Endothelial cell of umbilical vein (primary cell): ENCODE data around the gene PAM16. TPM values are rescaled to one million over a fixed set of nuclear protein-coding genes. Genes with fewer than 3 reads are reported as not detected.

Experiments used
- BruUV-seq: library from RNA; stranded (reverse); fragments of 400-500 nt; replicated peaks from 2 replicates; lab custom pipeline; 2021; lab: Mats Ljungman, UMichigan
- CTCF ChIA-PET: fragments of 300-600, 350-600 bp; sonication (Branson Sonifier 250); formaldehyde crosslinking; loops from one replicate; lab custom pipeline; 2021; ENCODE audit warnings: antibody characterized with exemption, inconsistent platforms; lab: Charles Lee
- POLR2A ChIA-PET: fragments of 300-600, 350-600 bp; sonication (Branson Sonifier 250); formaldehyde crosslinking; loops from one replicate; lab custom pipeline; 2021; ENCODE audit warnings: antibody characterized with exemption, inconsistent platforms; lab: Charles Lee
- DNase-seq: peaks from one replicate; pipeline ENCODE4 v3.0.0-alpha.2; 2011; ENCODE audit warnings: low read depth, low spot score
- FAIRE-seq: peaks from 2 replicates; lab custom pipeline; 2011; peaks lifted over from hg19 to GRCh38; lab: Jason Lieb, UNC
- H2AFZ ChIP-seq: 2 replicates; pipeline ENCODE4 v1.6.0; 2012; ENCODE audit warnings: low read depth, low read length, control low read depth, inconsistent platforms
- H3K27ac ChIP-seq: 2 replicates; pipeline ENCODE4 v1.5.1; 2011; ENCODE audit warnings: low read depth, mild to moderate bottlenecking, control low read depth, low read length, moderate library complexity; ENCODE audit not compliant: insufficient read depth
- H3K27me3 ChIP-seq, 2 experiments: 2 replicates each; pipeline versions ENCODE4 v1.6.0 to v1.6.1; 2011; ENCODE audit warnings: low read length in 2 of 2, mixed read lengths in 1 of 2; ENCODE audit not compliant: control insufficient read depth in 2 of 2, insufficient read depth in 2 of 2
- H3K36me3 ChIP-seq, 2 experiments: 2 replicates in 1 of 2; 3 replicates in 1 of 2; pipeline ENCODE4 v1.5.1; 2011; ENCODE audit warnings: low read length in 2 of 2, mild to moderate bottlenecking in 1 of 2, moderate library complexity in 1 of 2; ENCODE audit not compliant: control insufficient read depth in 2 of 2, insufficient read depth in 2 of 2; ENCODE audit errors: extremely low read depth in 1 of 2
- H3K4me1 ChIP-seq: 3 replicates; pipeline ENCODE4 v1.5.1; 2011; ENCODE audit warnings: mild to moderate bottlenecking, low read length; ENCODE audit not compliant: control insufficient read depth, insufficient read depth; ENCODE audit errors: extremely low read depth
- H3K4me2 ChIP-seq: 2 replicates; pipeline ENCODE4 v1.6.1; 2011; ENCODE audit warnings: low read length, control low read depth, mixed read lengths; ENCODE audit not compliant: insufficient read depth
- H3K4me3 ChIP-seq, 3 experiments: fragments of 200-600 bp in 1 of 3; sonication (generic), shearing (Covaris generic) in 1 of 3; replicated peaks in 1 of 3; 2 replicates each; pipeline ENCODE4 v1.5.1; 2011 to 2016; ENCODE audit warnings: control low read depth in 3 of 3, low read length in 3 of 3, mild to moderate bottlenecking in 2 of 3, inconsistent platforms in 1 of 3, low read depth in 1 of 3, moderate library complexity in 1 of 3; ENCODE audit not compliant: insufficient read depth in 1 of 3
- H3K79me2 ChIP-seq: 2 replicates; pipeline ENCODE4 v1.6.0; 2012; ENCODE audit warnings: low read length, inconsistent platforms; ENCODE audit not compliant: control insufficient read depth, insufficient read depth
- H3K9ac ChIP-seq: replicated peaks from 2 replicates; pipeline ENCODE3; 2011; ENCODE audit warnings: low read length, control low read depth; ENCODE audit not compliant: insufficient read depth; ENCODE audit errors: extremely low read depth
- H3K9me1 ChIP-seq: replicated peaks from 3 replicates; pipeline ENCODE4 v1.6.0; 2011; ENCODE audit warnings: mild to moderate bottlenecking, low read length; ENCODE audit not compliant: control insufficient read depth, insufficient read depth; ENCODE audit errors: extremely low read depth
- H3K9me3 ChIP-seq: replicated peaks from 2 replicates; pipeline ENCODE4 v1.5.1; 2012; ENCODE audit warnings: low read length, inconsistent platforms; ENCODE audit not compliant: control insufficient read depth, insufficient read depth
- H4K20me1 ChIP-seq: replicated peaks from 2 replicates; pipeline ENCODE3; 2011; ENCODE audit warnings: mild to moderate bottlenecking, low read length; ENCODE audit not compliant: control insufficient read depth, insufficient read depth; ENCODE audit errors: extremely low read depth
- EZH2 ChIP-seq: IDR thresholded peaks from 2 replicates; pipeline ENCODE4 v1.6.1; 2012; ENCODE audit warnings: borderline replicate concordance, low read depth, mild to moderate bottlenecking, moderate library complexity, low read length, inconsistent platforms; ENCODE audit not compliant: severe bottlenecking
- GATA2 ChIP-seq: IDR thresholded peaks from 2 replicates; pipeline ENCODE4 v1.7.0; 2011; ENCODE audit warnings: low read depth, mild to moderate bottlenecking, moderate library complexity, mixed read lengths, low read length; ENCODE audit not compliant: insufficient read length, insufficient read depth
- JUN ChIP-seq: IDR thresholded peaks from 2 replicates; pipeline ENCODE4 v1.6.1; 2011; ENCODE audit warnings: borderline replicate concordance, low read depth; ENCODE audit not compliant: insufficient read length, insufficient read depth
- MYC ChIP-seq: IDR thresholded peaks from one replicate; pipeline ENCODE4 v1.6.1; 2011; ENCODE audit warnings: mild to moderate bottlenecking, low read depth, low read length
- POLR2A ChIP-seq: IDR thresholded peaks from 2 replicates; pipeline ENCODE4 v1.6.1; 2012; ENCODE audit warnings: low read depth, mild to moderate bottlenecking, control low read depth, low read length
- POLR2AphosphoS5 ChIP-seq: IDR thresholded peaks from 2 replicates; pipeline ENCODE4 v1.6.1; 2012; ENCODE audit warnings: low read depth, mild to moderate bottlenecking, control low read depth, low read length, moderate library complexity; ENCODE audit not compliant: insufficient read depth
- dilution Hi-C: fragments of 300-500 bp; cut with MboI; formaldehyde crosslinking; loops from one replicate; pipeline ENCODE4 v1.15.0; 2019; ENCODE audit warnings: low sequenced_read_pairs; ENCODE audit not compliant: extremely low pct_ligation_motif_present
- intact Hi-C: fragments of 100-400 bp; cut with micrococcal nuclease; formaldehyde crosslinking; loops from one replicate; pipeline ENCODE4 v1.10.0; 2022
- polyA plus RNA-seq, 4 experiments: library from polyadenylated mRNA; depleted of rRNA in 3 of 4; stranded (reverse) in 3 of 4; unstranded in 1 of 4; fragments of >200 nt; gene quantifications; 2 replicates each; pipeline versions ENCODE4 v1.2.1 to v1.2.3, GENCODE V29; 2011 to 2012; ENCODE audit warnings: missing spikeins in 1 of 4
- total RNA-seq: library from RNA; stranded (reverse); gene quantifications from 2 replicates; pipeline ENCODE4 v1.2.3, GENCODE V29; 2021
- TF ChIP-seq, protein P1 (sequence below): IDR thresholded peaks from 2 replicates; pipeline ENCODE4 v1.6.1; 2011; ENCODE audit not compliant: insufficient read depth, insufficient read length

The PAM16 gene
- total and polyA plus RNA-seq, 2 donors (not counting 3 experiments of a cell fraction or from before 2014, with no cell fraction given), result 40.0 to 67.2 TPM

DNA sequence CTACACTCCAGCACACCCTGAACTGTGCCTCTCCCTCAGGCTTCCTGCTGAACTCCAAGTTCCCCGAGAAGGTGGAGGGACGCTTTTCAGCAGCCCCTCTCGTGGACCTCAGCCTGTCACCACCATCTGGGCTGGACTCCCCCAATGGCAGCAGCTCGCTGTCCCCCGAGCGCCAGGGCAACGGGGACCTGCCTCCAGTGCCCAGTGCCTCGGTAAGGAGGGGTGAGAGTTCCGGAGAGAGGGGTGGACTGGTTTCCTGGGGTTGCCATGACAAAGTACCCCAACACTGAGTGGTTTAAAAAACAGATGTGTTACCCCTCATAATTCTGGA, 17.8 kb downstream of the PAM16 start:
- POLR2A ChIA-PET, result no interaction called here
- Histone ChIP-seq H3K4me3 (no peak overlapping the region), H4K20me1 (no peaks in the 10 kb centered on the region), H3K4me2 (no peak overlapping the region), H3K9ac (no peak overlapping the region), H3K27me3 (no peaks in the 10 kb centered on the region), H3K4me1 (peaks cover 15% of the 10 kb centered on the region), H3K79me2 (peaks cover 9% of the 10 kb centered on the region), H2AFZ (no peak overlapping the region), H3K9me1 (no peaks in the 10 kb centered on the region), H3K36me3 (peaks cover 0 to 21% of the 10 kb centered on the region in 2 experiments), H3K9me3 (no peaks in the 10 kb centered on the region), H3K27ac (no peak overlapping the region)
- no TSS peak for BruUV-seq
- no peak for FAIRE-seq
- dilution Hi-C loops (no loop called here), intact Hi-C loops (no loop called here)
- no peak for TF ChIP-seq POLR2A
- no peak for TF ChIP-seq EZH2
- TF ChIP-seq POLR2AphosphoS5, result no peak
- CTCF ChIA-PET, result interaction anchor here (4.2 to 8.9 kb wide), 2 partner anchors 44 to 71 kb away, joined by 27 to 198 read pairs; no protein-coding TSS in a partner anchor
- no peak for DNase-seq

DNA sequence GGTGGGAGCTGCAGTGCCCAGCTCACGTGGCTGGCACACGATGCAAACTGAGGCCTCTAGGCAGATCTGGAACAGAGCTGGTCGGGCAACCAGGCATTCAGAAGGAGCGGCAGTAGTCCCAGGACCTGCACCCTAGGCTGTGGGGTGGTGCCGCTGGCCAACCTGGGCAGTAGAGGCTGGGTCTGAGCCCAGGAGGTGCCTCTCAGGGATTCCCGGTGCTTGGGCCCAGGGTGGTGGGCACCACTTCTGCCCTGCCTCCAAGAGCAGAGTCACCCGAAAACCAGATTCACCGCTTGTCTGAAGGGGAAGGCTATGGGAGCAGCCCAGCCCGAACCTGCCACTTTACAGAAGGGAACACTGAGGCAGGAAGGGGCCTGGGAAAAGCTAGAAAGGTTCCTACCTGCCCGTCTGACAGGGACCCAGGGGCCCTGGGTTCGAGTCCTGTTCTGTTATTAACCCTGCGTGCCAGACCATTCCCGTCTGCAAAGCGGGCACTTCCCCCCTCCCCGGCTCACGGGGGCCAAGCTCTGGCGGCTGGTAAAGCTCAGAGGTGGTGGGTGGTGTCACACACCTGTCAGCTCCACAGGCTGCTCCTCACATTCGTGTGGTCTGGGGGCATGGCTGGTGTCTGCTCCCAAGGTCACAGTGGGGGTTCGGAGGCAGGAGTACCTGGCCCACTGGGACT, 18.4 kb downstream of the PAM16 start:
- FAIRE-seq (no peak), DNase-seq (no peak)
- BruUV-seq, result no TSS peak
- Histone ChIP-seq H4K20me1 (no peaks in the 10 kb centered on the region), H3K36me3 (peaks cover 0 to 19% of the 10 kb centered on the region in 2 experiments), H3K9me3 (no peaks in the 10 kb centered on the region), H2AFZ (no peak overlapping the region), H3K27me3 (no peaks in the 10 kb centered on the region), H3K9me1 (no peaks in the 10 kb centered on the region), H3K9ac (no peak overlapping the region), H3K4me3 (no peak overlapping the region), H3K27ac (no peak overlapping the region), H3K4me2 (no peak overlapping the region), H3K79me2 (peaks cover 11% of the 10 kb centered on the region), H3K4me1 (peaks cover 19% of the 10 kb centered on the region)
- intact Hi-C loops, result no loop called here
- dilution Hi-C loops, result no loop called here
- ChIA-PET POLR2A (no interaction called here), CTCF (interaction anchor here (2.1 to 8.9 kb wide), 8 partner anchors 9 to 132 kb away, joined by 8 to 198 read pairs (median 18); no protein-coding TSS in a partner anchor)
- TF ChIP-seq POLR2AphosphoS5, result no peak
- no peak for TF ChIP-seq JUN
- TF ChIP-seq EZH2, result no peak
- TF ChIP-seq POLR2A, result no peak
- TF ChIP-seq, protein P1, sequence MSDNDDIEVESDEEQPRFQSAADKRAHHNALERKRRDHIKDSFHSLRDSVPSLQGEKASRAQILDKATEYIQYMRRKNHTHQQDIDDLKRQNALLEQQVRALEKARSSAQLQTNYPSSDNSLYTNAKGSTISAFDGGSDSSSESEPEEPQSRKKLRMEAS, result no peak
- no peak for TF ChIP-seq MYC
- no peak for TF ChIP-seq GATA2
